HFFc6 (cell line): ENCODE data around the gene RAI2. TPM values are rescaled to one million over a fixed set of nuclear protein-coding genes. Genes with fewer than 3 reads are reported as not detected.

Experiments
- DNase-seq: peaks from one replicate; pipeline ENCODE4 v3.0.0-alpha.2; 2018
- H3K27ac Mint-ChIP-seq: 2 replicates; pipeline ENCODE4 v1.8.0; 2020; ENCODE audit warnings: mild to moderate bottlenecking, mixed read lengths
- H3K27me3 Mint-ChIP-seq: 2 replicates; pipeline ENCODE4 v1.8.0; 2021; ENCODE audit warnings: mild to moderate bottlenecking, moderate library complexity, mixed read lengths; ENCODE audit not compliant: insufficient read depth
- H3K36me3 Mint-ChIP-seq: 2 replicates; pipeline ENCODE4 v1.8.0; 2021; ENCODE audit warnings: low read depth, mixed read lengths
- H3K4me1 Mint-ChIP-seq: 2 replicates; pipeline ENCODE4 v1.8.0; 2020; ENCODE audit warnings: low read depth, mixed read lengths
- H3K4me3 Mint-ChIP-seq: 2 replicates; pipeline ENCODE4 v1.8.0; 2020; ENCODE audit warnings: mild to moderate bottlenecking, moderate library complexity, mixed read lengths
- H3K9me3 Mint-ChIP-seq: 2 replicates; pipeline ENCODE4 v1.8.0; 2020; ENCODE audit warnings: mild to moderate bottlenecking, mixed read lengths
- total RNA-seq, 6 experiments: library from RNA; stranded (reverse); fragmentation: NEBNext Ultra II Directional; extraction: Animal tissue kit (Norgen Biotek cat#: 25700); gene quantifications; 2 replicates in 1 of 6; 3 replicates in 5 of 6; pipeline ENCODE4 v1.2.3, GENCODE V29; 2021
- TF ChIP-seq, protein P1 (sequence below): fragments of 200-600 bp; sonication (generic); IDR thresholded peaks from 2 replicates; pipeline ENCODE4 v1.5.0; 2021; ENCODE audit warnings: antibody characterized with exemption, mild to moderate bottlenecking

Gene RAI2
- total RNA-seq, 6 experiments from 2014 or later: not detected

DNA sequence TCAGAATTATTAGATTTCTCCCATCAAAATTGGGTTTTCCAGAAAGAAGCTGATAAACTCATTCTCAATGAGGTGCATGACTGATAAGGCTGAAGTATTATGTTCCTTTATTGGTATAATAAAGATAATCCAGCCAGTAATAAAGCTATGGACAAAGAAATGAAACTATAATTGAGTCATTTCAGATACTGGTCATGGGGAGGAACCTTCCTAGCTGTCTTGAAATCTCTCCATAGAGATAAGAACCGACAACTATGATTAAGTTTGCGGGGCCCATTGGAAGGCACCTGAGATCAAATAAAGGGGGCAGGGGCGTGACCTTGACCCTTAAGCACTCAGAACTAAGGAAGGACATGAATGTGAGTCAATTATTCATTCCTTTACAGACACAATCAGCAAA is 47.8 kb downstream of the RAI2 start:
- Mint-ChIP-seq H3K27me3 (peaks cover 3% of the 10 kb centered on the region), H3K4me3 (no peak overlapping the region), H3K36me3 (no peaks in the 10 kb centered on the region), H3K9me3 (no peaks in the 10 kb centered on the region), H3K4me1 (peaks cover 12% of the 10 kb centered on the region), H3K27ac (no peak overlapping the region)
- DNase-seq: no peak
- TF ChIP-seq, protein P1, sequence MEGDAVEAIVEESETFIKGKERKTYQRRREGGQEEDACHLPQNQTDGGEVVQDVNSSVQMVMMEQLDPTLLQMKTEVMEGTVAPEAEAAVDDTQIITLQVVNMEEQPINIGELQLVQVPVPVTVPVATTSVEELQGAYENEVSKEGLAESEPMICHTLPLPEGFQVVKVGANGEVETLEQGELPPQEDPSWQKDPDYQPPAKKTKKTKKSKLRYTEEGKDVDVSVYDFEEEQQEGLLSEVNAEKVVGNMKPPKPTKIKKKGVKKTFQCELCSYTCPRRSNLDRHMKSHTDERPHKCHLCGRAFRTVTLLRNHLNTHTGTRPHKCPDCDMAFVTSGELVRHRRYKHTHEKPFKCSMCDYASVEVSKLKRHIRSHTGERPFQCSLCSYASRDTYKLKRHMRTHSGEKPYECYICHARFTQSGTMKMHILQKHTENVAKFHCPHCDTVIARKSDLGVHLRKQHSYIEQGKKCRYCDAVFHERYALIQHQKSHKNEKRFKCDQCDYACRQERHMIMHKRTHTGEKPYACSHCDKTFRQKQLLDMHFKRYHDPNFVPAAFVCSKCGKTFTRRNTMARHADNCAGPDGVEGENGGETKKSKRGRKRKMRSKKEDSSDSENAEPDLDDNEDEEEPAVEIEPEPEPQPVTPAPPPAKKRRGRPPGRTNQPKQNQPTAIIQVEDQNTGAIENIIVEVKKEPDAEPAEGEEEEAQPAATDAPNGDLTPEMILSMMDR: no peak

- Mint-ChIP-seq H3K27ac (no peak overlapping the region), H3K9me3 (no peaks in the 10 kb centered on the region), H3K27me3 (peaks cover 3% of the 10 kb centered on the region), H3K36me3 (no peaks in the 10 kb centered on the region), H3K4me3 (no peak overlapping the region), H3K4me1 (peaks cover 12% of the 10 kb centered on the region)
- TF ChIP-seq, protein P1: peak; percentile 71
- DNase-seq: no peak
Measured at GRCh38 chrX:17812763-17813162, 48.3 kb downstream of the RAI2 start.

DNA sequence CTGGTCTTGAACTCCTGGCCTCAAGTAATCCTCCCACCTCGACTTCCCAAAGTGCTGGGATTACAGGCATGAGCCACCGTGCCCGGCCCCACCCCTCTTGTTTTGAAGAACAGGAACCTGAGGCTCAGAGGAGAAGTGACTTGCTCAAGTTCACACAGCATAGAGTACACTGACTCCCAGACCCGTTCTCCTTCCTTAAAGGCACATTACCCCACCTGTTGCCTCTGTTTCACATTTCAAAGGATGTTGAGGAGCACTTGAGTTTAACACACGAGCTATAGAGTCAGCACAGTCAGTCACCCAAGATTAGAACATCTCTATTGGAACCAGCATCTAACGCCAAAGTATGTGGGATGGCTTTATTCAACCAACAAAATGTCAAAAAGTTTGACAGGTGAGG is 51.1 kb downstream of the RAI2 start:
- Mint-ChIP-seq H3K4me3 (no peak overlapping the region), H3K36me3 (no peaks in the 10 kb centered on the region), H3K4me1 (peaks cover 12% of the 10 kb centered on the region), H3K9me3 (no peaks in the 10 kb centered on the region), H3K27me3 (peaks cover 12% of the 10 kb centered on the region), H3K27ac (no peak overlapping the region)
- no peak for DNase-seq
- TF ChIP-seq, protein P1: no peak

- H3K9me3 Mint-ChIP-seq: no peaks in the 10 kb centered on the region
- no peaks in the 10 kb centered on the region for H3K36me3 Mint-ChIP-seq
- no peak overlapping the region for H3K27ac Mint-ChIP-seq
- H3K4me3 Mint-ChIP-seq: no peak overlapping the region
- no peak for DNase-seq
- TF ChIP-seq, protein P1: no peak
- peaks cover 12% of the 10 kb centered on the region for H3K27me3 Mint-ChIP-seq
- H3K4me1 Mint-ChIP-seq: peaks cover 6% of the 10 kb centered on the region
Measured at GRCh38 chrX:17809273-17809672, 51.8 kb downstream of the RAI2 start.

- Mint-ChIP-seq H3K27ac (no peak overlapping the region), H3K4me1 (no peaks in the 10 kb centered on the region), H3K9me3 (no peaks in the 10 kb centered on the region), H3K36me3 (no peaks in the 10 kb centered on the region), H3K4me3 (no peak overlapping the region), H3K27me3 (peaks cover 12% of the 10 kb centered on the region)
- DNase-seq: no peak
- TF ChIP-seq, protein P1: peak; percentile 30
Measured at GRCh38 chrX:17805120-17805519, 56.0 kb downstream of the RAI2 start.

GRCh38 chrX:17803449-17803848 is 57.6 kb downstream of the RAI2 start:
- DNase-seq: no peak
- Mint-ChIP-seq H3K36me3 (no peaks in the 10 kb centered on the region), H3K9me3 (no peaks in the 10 kb centered on the region), H3K27me3 (peaks cover 9% of the 10 kb centered on the region), H3K4me3 (no peak overlapping the region), H3K27ac (no peak overlapping the region), H3K4me1 (no peaks in the 10 kb centered on the region)
- TF ChIP-seq, protein P1: no peak
